Raji (cell line): Measurements from ENCODE around the gene CFAP54.

Experiments
- POLR2A ChIP-seq: IDR thresholded peaks from 2 replicates; pipeline ENCODE4 v1.6.1; 2011; ENCODE audit warnings: low read depth, low read length, control low read depth; ENCODE audit not compliant: insufficient read depth

CFAP54 gene

GRCh38 chr12:96466939-96467751 lies 22.2 kb upstream of the CFAP54 start:
- no peak for TF ChIP-seq POLR2A

- TF ChIP-seq POLR2A: no peak
Measured at GRCh38 chr12:96471368-96472050, 17.9 kb upstream of the CFAP54 start.

- TF ChIP-seq POLR2A: no peak
Measured at GRCh38 chr12:96472384-96472783, 17.0 kb upstream of the CFAP54 start.

- TF ChIP-seq POLR2A: no peak
Measured at GRCh38 chr12:96473394-96474093, 15.8 kb upstream of the CFAP54 start.

GRCh38 chr12:96474206-96474605 lies 15.2 kb upstream of the CFAP54 start:
- no peak for TF ChIP-seq POLR2A

GRCh38 chr12:96478011-96478410 lies 11.4 kb upstream of the CFAP54 start:
- no peak for TF ChIP-seq POLR2A

- TF ChIP-seq POLR2A: no peak
Measured at GRCh38 chr12:96482086-96482485, 7.3 kb upstream of the CFAP54 start.

- TF ChIP-seq POLR2A: no peak
Measured at GRCh38 chr12:96483116-96483515, 6.3 kb upstream of the CFAP54 start.

GRCh38 chr12:96486751-96487613 lies 2.4 kb upstream of the CFAP54 start:
- TF ChIP-seq POLR2A: no peak

GRCh38 chr12:96487634-96488033 lies 1.7 kb upstream of the CFAP54 start:
- TF ChIP-seq POLR2A: no peak

- TF ChIP-seq POLR2A: no peak
Measured at GRCh38 chr12:96493106-96493505, 3.7 kb downstream of the CFAP54 start.

- no peak for TF ChIP-seq POLR2A
Measured at GRCh38 chr12:96495155-96495554, 5.8 kb downstream of the CFAP54 start.

- no peak for TF ChIP-seq POLR2A
Measured at GRCh38 chr12:96495841-96496545, 6.6 kb downstream of the CFAP54 start.

- no peak for TF ChIP-seq POLR2A
Measured at GRCh38 chr12:96496944-96497343, 7.6 kb downstream of the CFAP54 start.
